B cell (primary cell): ENCODE results near the gene WDR35.

Experiments used
- CTCF ChIP-seq: fragments of 200-600 bp; IDR thresholded peaks from one replicate; pipeline ENCODE4 v1.8.0; 2022; ENCODE audit warnings: antibody characterized with exemption, mild to moderate bottlenecking
- EZH2 ChIP-seq: IDR thresholded peaks from 2 replicates; pipeline ENCODE4 v1.6.1; 2012; ENCODE audit warnings: borderline replicate concordance, low read depth, mild to moderate bottlenecking, moderate library complexity, low read length; ENCODE audit not compliant: insufficient read depth, poor library complexity, severe bottlenecking

GRCh38 chr2:20033322-20033721 is 43.4 kb upstream of the WDR35 start:
- TF ChIP-seq EZH2 (no peak), CTCF (no peak)
